SK-N-SH (cell line): ENCODE data around the gene PEX26. TPM values are rescaled to one million over a fixed set of nuclear protein-coding genes. Genes with fewer than 3 reads are reported as not detected.

Source experiments
- CTCF ChIA-PET: fragments of 300-600, 350-600 bp; formaldehyde crosslinking; extraction: SDS; loops from one replicate; lab custom pipeline; 2021; lab: Yijun Ruan, JAX
- POLR2A ChIA-PET: fragments of 350-600 bp; sonication (Branson Sonifier 250); formaldehyde crosslinking; extraction: SDS; loops from one replicate; lab custom pipeline; 2020; ENCODE audit warnings: antibody characterized with exemption, inconsistent platforms; lab: Yijun Ruan, JAX
- DNase-seq: peaks from one replicate; pipeline ENCODE4 v3.0.0; 2012
- H2AFZ ChIP-seq: fragments of 200-600 bp; sonication (generic); 2 replicates; pipeline ENCODE4 v1.8.1; 2016; ENCODE audit warnings: antibody characterized with exemption, mild to moderate bottlenecking, low read depth
- H3F3A ChIP-seq: fragments of 200-600 bp; sonication (generic); replicated peaks from 2 replicates; pipeline ENCODE3; 2016; ENCODE audit warnings: antibody characterized with exemption, mild to moderate bottlenecking; ENCODE audit not compliant: insufficient read depth
- H3K27ac ChIP-seq, 2 experiments: fragments of 200-500 bp in 1 of 2; fragments of 200-600 bp in 1 of 2; sonication (Bioruptor generic) in 1 of 2; sonication (generic), shearing (Covaris generic) in 1 of 2; 2 replicates each; pipeline versions ENCODE4 v1.5.1 to v1.6.1; 2014 to 2016; ENCODE audit warnings: low read depth in 2 of 2, inconsistent platforms in 1 of 2, low read length in 1 of 2, mild to moderate bottlenecking in 1 of 2, mixed read lengths in 1 of 2
- H3K27me3 ChIP-seq: fragments of 200-600 bp; sonication (generic), shearing (Covaris generic); 2 replicates; pipeline ENCODE4 v1.6.1; 2016; ENCODE audit warnings: mixed run types; ENCODE audit not compliant: insufficient read depth
- H3K36me3 ChIP-seq, 2 experiments: fragments of 200-500 bp in 1 of 2; fragments of 200-600 bp in 1 of 2; sonication (Bioruptor generic) in 1 of 2; sonication (generic) in 1 of 2; replicated peaks in 1 of 2; 2 replicates each; pipeline versions ENCODE3 to v1.5.1; 2014 to 2016; ENCODE audit warnings: low read length in 1 of 2, mild to moderate bottlenecking in 1 of 2; ENCODE audit not compliant: insufficient read depth in 2 of 2, control insufficient read depth in 1 of 2
- H3K4me1 ChIP-seq, 2 experiments: fragments of 200-500 bp in 1 of 2; fragments of 200-600 bp in 1 of 2; sonication (Bioruptor generic) in 1 of 2; sonication (generic), shearing (Covaris generic) in 1 of 2; 2 replicates each; pipeline versions ENCODE4 v1.5.1 to v1.6.1; 2014 to 2016; ENCODE audit warnings: low read depth in 1 of 2, low read length in 1 of 2, mixed run types in 1 of 2; ENCODE audit not compliant: insufficient read depth in 2 of 2, control insufficient read depth in 1 of 2
- H3K4me2 ChIP-seq: fragments of 200-600 bp; sonication (generic), shearing (Covaris generic); 2 replicates; pipeline ENCODE4 v1.6.1; 2017; ENCODE audit warnings: mixed run types
- H3K4me3 ChIP-seq, 2 experiments: fragments of 200-500 bp in 1 of 2; fragments of 200-600 bp in 1 of 2; sonication (Bioruptor generic) in 1 of 2; sonication (generic), shearing (Covaris generic) in 1 of 2; 2 replicates each; pipeline versions ENCODE4 v1.5.1 to v1.8.1; 2014 to 2016; ENCODE audit warnings: low read depth in 2 of 2, inconsistent platforms in 1 of 2, low read length in 1 of 2, mild to moderate bottlenecking in 1 of 2, mixed read lengths in 1 of 2, moderate library complexity in 1 of 2
- H3K79me2 ChIP-seq: fragments of 200-600 bp; sonication (generic); 2 replicates; pipeline ENCODE4 v1.8.1; 2017; ENCODE audit warnings: mild to moderate bottlenecking; ENCODE audit not compliant: insufficient read depth
- H3K9ac ChIP-seq: fragments of 200-600 bp; sonication (generic); 2 replicates; pipeline ENCODE4 v1.6.1; 2017; ENCODE audit warnings: mixed run types
- H3K9me2 ChIP-seq: fragments of 200-600 bp; sonication (generic); 2 replicates; pipeline ENCODE4 v1.6.1; 2017; ENCODE audit warnings: mixed run types
- H3K9me3 ChIP-seq: fragments of 200-600 bp; sonication (generic); 2 replicates; pipeline ENCODE4 v1.6.1; 2017; ENCODE audit warnings: mixed run types, mild to moderate bottlenecking, moderate library complexity
- H4K20me1 ChIP-seq: fragments of 200-600 bp; sonication (generic); 2 replicates; pipeline ENCODE4 v1.6.1; 2017; ENCODE audit warnings: mild to moderate bottlenecking, mixed run types; ENCODE audit not compliant: insufficient read depth
- CHD2 ChIP-seq: fragments of 150-350 bp; IDR thresholded peaks from 2 replicates; pipeline ENCODE4 v1.6.1; 2018; ENCODE audit warnings: low read length; ENCODE audit not compliant: partially characterized antibody
- ELF1 ChIP-seq: IDR thresholded peaks from 2 replicates; pipeline ENCODE4 v1.4.0; 2012
- EZH2phosphoT487 ChIP-seq: fragments of 200-600 bp; sonication (generic); IDR thresholded peaks from 2 replicates; pipeline ENCODE4 v1.6.1; 2017; ENCODE audit warnings: low read depth, mixed run types, mild to moderate bottlenecking, antibody characterized with exemption, moderate library complexity, borderline replicate concordance
- FOSL2 ChIP-seq: IDR thresholded peaks from 2 replicates; pipeline ENCODE4 v1.4.0; 2012; ENCODE audit warnings: low read depth, mild to moderate bottlenecking, moderate library complexity, borderline replicate concordance
- FOXM1 ChIP-seq: IDR thresholded peaks from 2 replicates; pipeline ENCODE4 v1.4.0; 2012; ENCODE audit warnings: low read depth, mild to moderate bottlenecking
- JUND ChIP-seq: IDR thresholded peaks from 2 replicates; pipeline ENCODE4 v1.4.0; 2012
- MXI1 ChIP-seq: IDR thresholded peaks from 2 replicates; pipeline ENCODE4 v1.6.1; 2012; ENCODE audit warnings: mild to moderate bottlenecking, low read depth, low read length, improper control_type of control experiment
- NRF1 ChIP-seq: IDR thresholded peaks from 2 replicates; pipeline ENCODE4 v1.6.1; 2012; ENCODE audit warnings: low read depth, mild to moderate bottlenecking, low read length
- POLR2AphosphoS5 ChIP-seq: IDR thresholded peaks from 2 replicates; pipeline ENCODE4 v1.6.1; 2012; ENCODE audit warnings: low read depth, low read length
- RFX5 ChIP-seq: IDR thresholded peaks from 2 replicates; pipeline ENCODE4 v1.6.1; 2012; ENCODE audit warnings: mild to moderate bottlenecking, improper control_type of control experiment, low read length
- TAF1 ChIP-seq: IDR thresholded peaks from 2 replicates; pipeline ENCODE4 v1.6.1; 2012; ENCODE audit warnings: low read depth, mild to moderate bottlenecking, low read length, moderate library complexity, borderline replicate concordance
- USF1 ChIP-seq: IDR thresholded peaks from 2 replicates; pipeline ENCODE4 v1.4.0; 2012; ENCODE audit warnings: low read depth, borderline replicate concordance
- ZBTB33 ChIP-seq: IDR thresholded peaks from 2 replicates; pipeline ENCODE4 v1.4.0; 2012; ENCODE audit warnings: low read depth, borderline replicate concordance
- WGBS: methylation state at CpG from one replicate; pipeline ENCODE4 v1.1.6; 2017; ENCODE audit warnings: low lambda C conversion rate; 5-methylcytosine and 5-hydroxymethylcytosine counted together
- polyA plus RNA-seq, 3 experiments: library from polyadenylated mRNA; depleted of rRNA; stranded (reverse); fragments of >200 nt; gene quantifications; 2 replicates each; pipeline ENCODE4 v1.2.3, GENCODE V29; 2012

Gene PEX26
- polyA plus RNA-seq, 1 of the 3 experiments (the other 2 are of a cell fraction) = 13.0 TPM

GRCh38 chr22:18144105-18144504 is 66.3 kb downstream of the PEX26 start:
- Histone ChIP-seq H3K9me2 (no peaks in the 10 kb centered on the region), H3K9me3 (no peaks in the 10 kb centered on the region), H3K4me3 (no peak overlapping the region), H3K4me2 (no peak overlapping the region), H3K27me3 (no peaks in the 10 kb centered on the region), H3K79me2 (no peaks in the 10 kb centered on the region), H4K20me1 (no peaks in the 10 kb centered on the region), H3K27ac (no peak overlapping the region), H3K9ac (no peak overlapping the region), H2AFZ (no peak overlapping the region), H3K36me3 (no peaks in the 10 kb centered on the region), H3F3A (no peaks in the 10 kb centered on the region), H3K4me1 (no peaks in the 10 kb centered on the region)
- CTCF ChIA-PET = no interaction called here
- no peak for TF ChIP-seq ELF1
- no peak for TF ChIP-seq TAF1
- TF ChIP-seq ZBTB33 = no peak
- no peak for TF ChIP-seq RFX5
- POLR2A ChIA-PET = no interaction called here
- no peak for DNase-seq

GRCh38 chr22:18145676-18146388 is 68.0 kb downstream of the PEX26 start:
- no peaks in the 10 kb centered on the region for H3K9me3 ChIP-seq
- H3K27ac ChIP-seq = no peak overlapping the region
- no peaks in the 10 kb centered on the region for H3K27me3 ChIP-seq
- no peaks in the 10 kb centered on the region for H3K79me2 ChIP-seq
- H3K36me3 ChIP-seq = no peaks in the 10 kb centered on the region
- no peak overlapping the region for H3K9ac ChIP-seq
- H3F3A ChIP-seq = no peaks in the 10 kb centered on the region
- no peaks in the 10 kb centered on the region for H3K9me2 ChIP-seq
- 85% methylated on average over 23 of the region's 23 CpGs for WGBS
- no peaks in the 10 kb centered on the region for H3K4me1 ChIP-seq
- ChIA-PET CTCF (interaction anchor here (1.0 to 1.9 kb wide), 2 partner anchors 11 to 12 kb away, joined by 3 to 7 read pairs; no protein-coding TSS in a partner anchor), POLR2A (no interaction called here)
- H4K20me1 ChIP-seq = no peaks in the 10 kb centered on the region
- H2AFZ ChIP-seq = no peak overlapping the region
- H3K4me3 ChIP-seq = no peak overlapping the region
- no peak overlapping the region for H3K4me2 ChIP-seq
- no peak for DNase-seq
- TF ChIP-seq RFX5 (no peak), NRF1 (no peak), POLR2AphosphoS5 (no peak), USF1 (no peak), JUND (no peak), MXI1 (no peak), EZH2phosphoT487 (no peak), CHD2 (no peak), FOSL2 (no peak), FOXM1 (no peak)
